D341Med (cell line): ENCODE results near the gene APLP2.

Experiments used
- DNase-seq: peaks from one replicate; pipeline ENCODE4 v3.0.0; 2012; ENCODE audit warnings: low spot score

Gene APLP2

GRCh38 chr11:130146796-130147195 lies 77.1 kb downstream of the APLP2 start:
- no peak for DNase-seq

- no peak for DNase-seq
Measured at GRCh38 chr11:130148796-130149326, 79.2 kb downstream of the APLP2 start.

- no peak for DNase-seq
Measured at GRCh38 chr11:130150790-130151189, 81.1 kb downstream of the APLP2 start.

GRCh38 chr11:130151196-130151595 lies 81.5 kb downstream of the APLP2 start:
- no peak for DNase-seq

GRCh38 chr11:130156108-130157022 lies 86.7 kb downstream of the APLP2 start:
- no peak for DNase-seq

GRCh38 chr11:130157101-130157500 lies 87.4 kb downstream of the APLP2 start:
- DNase-seq, result no peak

GRCh38 chr11:130157840-130158239 lies 88.1 kb downstream of the APLP2 start:
- DNase-seq, result no peak

GRCh38 chr11:130159139-130159538 lies 89.4 kb downstream of the APLP2 start:
- DNase-seq, result no peak

- peak; percentile 51 for DNase-seq
Measured at GRCh38 chr11:130159657-130160497, 90.2 kb downstream of the APLP2 start, which contains the start of gene ST14. ST14 (plus strand) TSS chr11:130159782; CDS start chr11:130159980, 198 bp downstream.

- no peak for DNase-seq
Measured at GRCh38 chr11:130160498-130161155, 90.9 kb downstream of the APLP2 start.

GRCh38 chr11:130161441-130162145 lies 91.9 kb downstream of the APLP2 start:
- no peak for DNase-seq

GRCh38 chr11:130162733-130163132 lies 93.0 kb downstream of the APLP2 start:
- no peak for DNase-seq

GRCh38 chr11:130163346-130164220 lies 93.9 kb downstream of the APLP2 start:
- DNase-seq, result no peak

- DNase-seq, result no peak
Measured at GRCh38 chr11:130164221-130164570, 94.5 kb downstream of the APLP2 start.

- no peak for DNase-seq
Measured at GRCh38 chr11:130165601-130166456, 96.1 kb downstream of the APLP2 start.

GRCh38 chr11:130166457-130166784 lies 96.7 kb downstream of the APLP2 start:
- no peak for DNase-seq

GRCh38 chr11:130167146-130167545 lies 97.5 kb downstream of the APLP2 start:
- DNase-seq, result no peak

GRCh38 chr11:130168105-130168504 lies 98.4 kb downstream of the APLP2 start:
- no peak for DNase-seq

- no peak for DNase-seq
Measured at GRCh38 chr11:130170345-130170744, 100.7 kb downstream of the APLP2 start.

- DNase-seq, result no peak
Measured at GRCh38 chr11:130171534-130171933, 101.8 kb downstream of the APLP2 start.
